Occipital lobe (tissue), 2 donors: ENCODE results near the gene VSIG10L. TPM values are rescaled to one million over a fixed set of nuclear protein-coding genes. Genes with fewer than 3 reads are reported as not detected.
A peak's percentile ranks its signal among the peaks of the same experiment; 100 is the strongest.

Experiments used
- DNase-seq: peaks from one replicate; lab custom pipeline; 2025; lab: John Stamatoyannopoulos, UW
- total RNA-seq: library from RNA; depleted of rRNA; stranded (reverse); fragments of >200 nt; gene quantifications from one replicate; pipeline ENCODE4 v1.2.3, GENCODE V29; 2014

VSIG10L gene
- total RNA-seq, 1 donor from 2014 or later = 0.62 TPM

- DNase-seq = peak; percentile 60
Measured at GRCh38 chr19:51338563-51339312, 3.2 kb downstream of the VSIG10L start.

GRCh38 chr19:51337861-51338562 lies 3.9 kb downstream of the VSIG10L start:
- DNase-seq = no peak

- no peak for DNase-seq
Measured at GRCh38 chr19:51337141-51337860, 4.6 kb downstream of the VSIG10L start.

- no peak for DNase-seq
Measured at GRCh38 chr19:51333836-51334460, 8.0 kb downstream of the VSIG10L start.

- no peak for DNase-seq
Measured at GRCh38 chr19:51331716-51332115, 10.2 kb downstream of the VSIG10L start.

- DNase-seq = no peak
Measured at GRCh38 chr19:51331193-51331592, 10.7 kb downstream of the VSIG10L start.

- DNase-seq = no peak
Measured at GRCh38 chr19:51330366-51330765, 11.6 kb downstream of the VSIG10L start.

- no peak for DNase-seq
Measured at GRCh38 chr19:51329411-51329810, 12.5 kb downstream of the VSIG10L start.

- DNase-seq = no peak
Measured at GRCh38 chr19:51327066-51328001, 14.6 kb downstream of the VSIG10L start.

GRCh38 chr19:51326216-51327065 lies 15.5 kb downstream of the VSIG10L start:
- no peak for DNase-seq

- no peak for DNase-seq
Measured at GRCh38 chr19:51325161-51325976, 16.6 kb downstream of the VSIG10L start.

- no peak for DNase-seq
Measured at GRCh38 chr19:51324167-51324481, 17.8 kb downstream of the VSIG10L start.

- DNase-seq = no peak
Measured at GRCh38 chr19:51323481-51324166, 18.3 kb downstream of the VSIG10L start.

- no peak for DNase-seq
Measured at GRCh38 chr19:51321799-51322198, 20.1 kb downstream of the VSIG10L start.

GRCh38 chr19:51320280-51320657 lies 21.7 kb downstream of the VSIG10L start:
- DNase-seq = no peak

GRCh38 chr19:51319649-51320279 lies 22.2 kb downstream of the VSIG10L start:
- DNase-seq = no peak

GRCh38 chr19:51318687-51319648 lies 23.0 kb downstream of the VSIG10L start:
- DNase-seq = no peak
